Activated naive CD4-positive, alpha-beta T cell treated with anti-CD3 and anti-CD28 coated beads for 36 hours (primary cell): ENCODE results near the gene CCL26. TPM values are rescaled to one million over a fixed set of nuclear protein-coding genes. Genes with fewer than 3 reads are reported as not detected.

Experiments used
- CTCF ChIA-PET: fragments of 350-600 bp; sonication (Branson Sonifier 250); formaldehyde crosslinking; loops from one replicate; lab custom pipeline; 2021; ENCODE audit warnings: antibody characterized with exemption; lab: Charles Lee
- DNase-seq: peaks from one replicate; pipeline ENCODE4 v3.0.0-alpha.2; 2020
- H3K27ac Mint-ChIP-seq: one replicate; pipeline ENCODE4 v1.8.0; 2021; ENCODE audit warnings: mild to moderate bottlenecking, mixed read lengths
- H3K27me3 Mint-ChIP-seq: one replicate; pipeline ENCODE4 v1.8.0; 2021; ENCODE audit warnings: low read depth, mixed read lengths
- H3K36me3 Mint-ChIP-seq: one replicate; pipeline ENCODE4 v1.8.0; 2021; ENCODE audit warnings: low read depth, mixed read lengths
- H3K4me1 Mint-ChIP-seq: one replicate; pipeline ENCODE4 v1.8.0; 2021; ENCODE audit warnings: low read depth, mixed read lengths
- H3K4me3 Mint-ChIP-seq: one replicate; pipeline ENCODE4 v1.8.0; 2021; ENCODE audit warnings: mild to moderate bottlenecking, moderate library complexity, mixed read lengths
- H3K9me3 Mint-ChIP-seq: one replicate; pipeline ENCODE4 v1.8.0; 2021; ENCODE audit warnings: mixed read lengths
- intact Hi-C: fragments of 100-400 bp; cut with micrococcal nuclease; formaldehyde crosslinking; loops from one replicate; pipeline ENCODE4 v1.15.1; 2023
- total RNA-seq, 2 experiments: library from RNA; stranded (reverse); gene quantifications; one replicate each; pipeline ENCODE4 v1.2.3, GENCODE V29; 2021

The CCL26 gene
- total RNA-seq: not detected

- H3K4me3 Mint-ChIP-seq: no peak within 1 kb of the TSS
- no peaks in the 10 kb centered on the region for H3K36me3 Mint-ChIP-seq
- no peak within 1 kb of the TSS for H3K27ac Mint-ChIP-seq
- peaks cover 13% of the 10 kb centered on the region for H3K4me1 Mint-ChIP-seq
- CTCF ChIA-PET: interaction anchor here (1.1 kb wide), 1 partner anchor 10 kb away, joined by 4 read pairs; no protein-coding TSS in a partner anchor
- intact Hi-C loops: no loop called here
- no peaks in the 10 kb centered on the region for H3K27me3 Mint-ChIP-seq
- no peaks in the 10 kb centered on the region for H3K9me3 Mint-ChIP-seq
- DNase-seq: no peak
These were observed at the start of gene CCL26 for GRCh38 chr7:75772081-75773077. TSS of gene CCL26 (minus strand) at chr7:75772211. CDS start at chr7:75772176, 35 bp downstream.

GRCh38 chr7:75820688-75821087, 48.7 kb upstream of the CCL26 start:
- Mint-ChIP-seq H3K4me1 (no peaks in the 10 kb centered on the region), H3K36me3 (no peaks in the 10 kb centered on the region), H3K27me3 (no peaks in the 10 kb centered on the region), H3K27ac (no peak overlapping the region), H3K9me3 (no peaks in the 10 kb centered on the region), H3K4me3 (no peak overlapping the region)
- intact Hi-C loops: no loop called here
- DNase-seq: no peak
- CTCF ChIA-PET: no interaction called here

GRCh38 chr7:75819711-75820110, 47.7 kb upstream of the CCL26 start:
- Mint-ChIP-seq H3K36me3 (no peaks in the 10 kb centered on the region), H3K4me3 (no peak overlapping the region), H3K27ac (no peak overlapping the region), H3K4me1 (no peaks in the 10 kb centered on the region), H3K9me3 (no peaks in the 10 kb centered on the region), H3K27me3 (no peaks in the 10 kb centered on the region)
- intact Hi-C loops: no loop called here
- CTCF ChIA-PET: no interaction called here
- no peak for DNase-seq

GRCh38 chr7:75818472-75818871, 46.5 kb upstream of the CCL26 start:
- DNase-seq: no peak
- Mint-ChIP-seq H3K4me3 (no peak overlapping the region), H3K36me3 (no peaks in the 10 kb centered on the region), H3K4me1 (no peaks in the 10 kb centered on the region), H3K27ac (no peak overlapping the region), H3K27me3 (peaks cover 3% of the 10 kb centered on the region), H3K9me3 (no peaks in the 10 kb centered on the region)
- CTCF ChIA-PET: no interaction called here
- intact Hi-C loops: no loop called here

- H3K9me3 Mint-ChIP-seq: no peaks in the 10 kb centered on the region
- H3K27me3 Mint-ChIP-seq: peaks cover 3% of the 10 kb centered on the region
- H3K4me3 Mint-ChIP-seq: no peak overlapping the region
- no peaks in the 10 kb centered on the region for H3K4me1 Mint-ChIP-seq
- no peaks in the 10 kb centered on the region for H3K36me3 Mint-ChIP-seq
- intact Hi-C loops: no loop called here
- CTCF ChIA-PET: interaction anchor here (0.6 kb wide), 1 partner anchor 157 kb away, joined by 4 read pairs; no protein-coding TSS in a partner anchor
- no peak overlapping the region for H3K27ac Mint-ChIP-seq
- no peak for DNase-seq
These were observed 45.1 kb upstream of the CCL26 start for GRCh38 chr7:75817116-75817515.

- CTCF ChIA-PET: interaction anchor here (1.0 kb wide), 1 partner anchor 139 kb away, joined by 3 read pairs; no protein-coding TSS in a partner anchor
- no peaks in the 10 kb centered on the region for H3K36me3 Mint-ChIP-seq
- no peaks in the 10 kb centered on the region for H3K4me1 Mint-ChIP-seq
- peaks cover 3% of the 10 kb centered on the region for H3K27me3 Mint-ChIP-seq
- H3K27ac Mint-ChIP-seq: no peak overlapping the region
- intact Hi-C loops: no loop called here
- H3K9me3 Mint-ChIP-seq: no peaks in the 10 kb centered on the region
- no peak for DNase-seq
- H3K4me3 Mint-ChIP-seq: no peak overlapping the region
These were observed 43.5 kb upstream of the CCL26 start for GRCh38 chr7:75815418-75816064.

- H3K27me3 Mint-ChIP-seq: peaks cover 3% of the 10 kb centered on the region
- CTCF ChIA-PET: no interaction called here
- no peaks in the 10 kb centered on the region for H3K36me3 Mint-ChIP-seq
These were observed 42.5 kb upstream of the CCL26 start for GRCh38 chr7:75814407-75814947.

GRCh38 chr7:75813781-75814236, 41.8 kb upstream of the CCL26 start, which contains the start of gene CCL24:
TSS of gene CCL24 (minus strand) at chr7:75813806. CDS start at chr7:75813715, 91 bp downstream.
- intact Hi-C loops: no loop called here
- Mint-ChIP-seq H3K27me3 (peaks cover 3% of the 10 kb centered on the region), H3K36me3 (no peaks in the 10 kb centered on the region), H3K27ac (no peak within 1 kb of the TSS), H3K4me3 (no peak within 1 kb of the TSS), H3K9me3 (no peaks in the 10 kb centered on the region), H3K4me1 (no peaks in the 10 kb centered on the region)
- no peak for DNase-seq
- CTCF ChIA-PET: no interaction called here

More at GRCh38 chr7:75814407-75814947, 42.5 kb upstream of the CCL26 start:
- H3K4me3 Mint-ChIP-seq: no peak overlapping the region
- H3K4me1 Mint-ChIP-seq: no peaks in the 10 kb centered on the region
- intact Hi-C loops: no loop called here
- DNase-seq: no peak
- no peaks in the 10 kb centered on the region for H3K9me3 Mint-ChIP-seq
- no peak overlapping the region for H3K27ac Mint-ChIP-seq

- CTCF ChIA-PET: no interaction called here
- Mint-ChIP-seq H3K27ac (no peak overlapping the region), H3K9me3 (no peaks in the 10 kb centered on the region), H3K27me3 (peaks cover 3% of the 10 kb centered on the region), H3K4me1 (no peaks in the 10 kb centered on the region), H3K4me3 (no peak overlapping the region), H3K36me3 (no peaks in the 10 kb centered on the region)
- intact Hi-C loops: no loop called here
- DNase-seq: no peak
These were observed 41.1 kb upstream of the CCL26 start for GRCh38 chr7:75813084-75813483.

GRCh38 chr7:75811894-75812678, 40.1 kb upstream of the CCL26 start:
- CTCF ChIA-PET: no interaction called here
- no peak overlapping the region for H3K4me3 Mint-ChIP-seq
- no peaks in the 10 kb centered on the region for H3K36me3 Mint-ChIP-seq
- no peak for DNase-seq
- H3K9me3 Mint-ChIP-seq: peaks cover 7% of the 10 kb centered on the region
- H3K4me1 Mint-ChIP-seq: no peaks in the 10 kb centered on the region
- peaks cover 3% of the 10 kb centered on the region for H3K27me3 Mint-ChIP-seq
- intact Hi-C loops: no loop called here
- H3K27ac Mint-ChIP-seq: no peak overlapping the region

GRCh38 chr7:75809396-75809795, 37.4 kb upstream of the CCL26 start:
- CTCF ChIA-PET: interaction anchor here (0.6 kb wide), 1 partner anchor 145 kb away, joined by 3 read pairs; no protein-coding TSS in a partner anchor
- no peak for DNase-seq
- Mint-ChIP-seq H3K27ac (no peak overlapping the region), H3K9me3 (peaks cover 15% of the 10 kb centered on the region), H3K27me3 (peaks cover 3% of the 10 kb centered on the region), H3K4me3 (no peak overlapping the region), H3K4me1 (no peaks in the 10 kb centered on the region), H3K36me3 (peaks cover 2% of the 10 kb centered on the region)
- intact Hi-C loops: no loop called here
